Caco-2 (cell line): ENCODE results near the gene C10orf67. TPM values are rescaled to one million over a fixed set of nuclear protein-coding genes. Genes with fewer than 3 reads are reported as not detected.

Experiments used
- BruUV-seq: library from RNA; stranded (reverse); fragments of 400-500 nt; replicated peaks from 2 replicates; lab custom pipeline; 2021; lab: Mats Ljungman, UMichigan
- CTCF ChIA-PET: fragments of 300-600 bp; sonication (Branson Sonifier 250); formaldehyde crosslinking; loops from one replicate; lab custom pipeline; 2022; ENCODE audit warnings: antibody characterized with exemption; lab: Charles Lee
- POLR2A ChIA-PET: fragments of 300-600 bp; sonication (Branson Sonifier 250); formaldehyde crosslinking; loops from one replicate; lab custom pipeline; 2022; ENCODE audit warnings: antibody characterized with exemption; lab: Charles Lee
- DNase-seq, 2 experiments: peaks; one replicate each; pipeline versions ENCODE4 v3.0.0 to v3.0.0-alpha.2; 2020 to 2022
- H3K27me3 ChIP-seq: replicated peaks from 2 replicates; pipeline ENCODE4 v1.6.0; 2011; ENCODE audit warnings: low read length; ENCODE audit not compliant: control insufficient read depth, insufficient read depth
- H3K36me3 ChIP-seq: 2 replicates; pipeline ENCODE4 v1.5.1; 2011; ENCODE audit warnings: low read length; ENCODE audit not compliant: control insufficient read depth, insufficient read depth
- H3K4me1 ChIP-seq: fragments of 250-450 bp; sonication (Bioruptor Pico); 2 replicates; pipeline ENCODE4 v1.5.1; 2020; ENCODE audit warnings: mild to moderate bottlenecking
- H3K4me3 ChIP-seq: 2 replicates; pipeline ENCODE4 v1.5.1; 2011; ENCODE audit warnings: low read depth, mild to moderate bottlenecking, control low read depth, low read length
- H3K9me3 ChIP-seq: fragments of 250-450 bp; sonication (Bioruptor Pico); 2 replicates; pipeline ENCODE4 v1.5.1; 2020; ENCODE audit warnings: mild to moderate bottlenecking, moderate library complexity
- H3K27ac Mint-ChIP-seq: one replicate; pipeline ENCODE4 v1.8.0; 2022; ENCODE audit warnings: mixed read lengths; ENCODE audit not compliant: unreplicated experiment
- H3K27me3 Mint-ChIP-seq: one replicate; pipeline ENCODE4 v1.8.0; 2022; ENCODE audit warnings: mixed read lengths; ENCODE audit not compliant: insufficient read depth, unreplicated experiment
- H3K36me3 Mint-ChIP-seq: one replicate; pipeline ENCODE4 v1.8.0; 2022; ENCODE audit warnings: mild to moderate bottlenecking, mixed read lengths; ENCODE audit not compliant: insufficient read depth, unreplicated experiment
- H3K4me1 Mint-ChIP-seq: one replicate; pipeline ENCODE4 v1.8.0; 2022; ENCODE audit warnings: low read depth, mixed read lengths; ENCODE audit not compliant: unreplicated experiment
- H3K4me3 Mint-ChIP-seq: one replicate; pipeline ENCODE4 v1.8.0; 2022; ENCODE audit warnings: mild to moderate bottlenecking, moderate library complexity, mixed read lengths; ENCODE audit not compliant: unreplicated experiment
- H3K9me3 Mint-ChIP-seq: one replicate; pipeline ENCODE4 v1.8.0; 2022; ENCODE audit warnings: mixed read lengths; ENCODE audit not compliant: unreplicated experiment
- CTCF ChIP-seq, 2 experiments: fragments of 200-600 bp in 1 of 2; IDR thresholded peaks; 1 replicate in 1 of 2; 2 replicates in 1 of 2; pipeline versions ENCODE4 v1.5.1 to v1.8.0; 2011 to 2022; ENCODE audit warnings: antibody characterized with exemption in 1 of 2, control low read depth in 1 of 2, inconsistent platforms in 1 of 2, low read depth in 1 of 2, low read length in 1 of 2, mild to moderate bottlenecking in 1 of 2, moderate library complexity in 1 of 2; ENCODE audit not compliant: insufficient read depth in 1 of 2, severe bottlenecking in 1 of 2, unreplicated experiment in 1 of 2
- intact Hi-C: fragments of 100-400 bp; cut with micrococcal nuclease; formaldehyde crosslinking; loops from one replicate; pipeline ENCODE4 v1.10.0; 2022; ENCODE audit not compliant: unreplicated experiment
- total RNA-seq: library from RNA; stranded (reverse); gene quantifications from 2 replicates; pipeline ENCODE4 v1.2.3, GENCODE V29; 2022

C10orf67 gene
- total RNA-seq, 1 experiment from 2014 or later, result not detected

- ChIA-PET POLR2A (interaction anchor here (0.5 kb wide), 1 partner anchor 19 kb away, joined by 11 read pairs; no protein-coding TSS in a partner anchor), CTCF (no interaction called here)
- H3K27me3 Mint-ChIP-seq, result peaks cover 2% of the 10 kb centered on the region
- Histone ChIP-seq H3K4me1 (no peaks in the 10 kb centered on the region), H3K9me3 (no peaks in the 10 kb centered on the region), H3K4me3 (no peak overlapping the region), H3K36me3 (no peaks in the 10 kb centered on the region), H3K27me3 (no peaks in the 10 kb centered on the region)
- H3K27ac Mint-ChIP-seq, result no peak overlapping the region
- no peak for TF ChIP-seq CTCF (IDR thresholded peaks at IDR 0.05; ENCODE audit: insufficient read depth in 1 of 2, low read depth in 1 of 2, low read length in 1 of 2, severe bottlenecking in 1 of 2, unreplicated experiment in 1 of 2)
- H3K4me1 Mint-ChIP-seq, result no peaks in the 10 kb centered on the region
- BruUV-seq, result no TSS peak
- no peaks in the 10 kb centered on the region for H3K36me3 Mint-ChIP-seq
- H3K9me3 Mint-ChIP-seq, result peaks cover 3% of the 10 kb centered on the region
- DNase-seq, result no peak
- intact Hi-C loops, result no loop called here
- H3K4me3 Mint-ChIP-seq, result no peak overlapping the region
These were observed 41.5 kb upstream of the C10orf67 start for GRCh38 chr10:23386052-23386451.

DNA sequence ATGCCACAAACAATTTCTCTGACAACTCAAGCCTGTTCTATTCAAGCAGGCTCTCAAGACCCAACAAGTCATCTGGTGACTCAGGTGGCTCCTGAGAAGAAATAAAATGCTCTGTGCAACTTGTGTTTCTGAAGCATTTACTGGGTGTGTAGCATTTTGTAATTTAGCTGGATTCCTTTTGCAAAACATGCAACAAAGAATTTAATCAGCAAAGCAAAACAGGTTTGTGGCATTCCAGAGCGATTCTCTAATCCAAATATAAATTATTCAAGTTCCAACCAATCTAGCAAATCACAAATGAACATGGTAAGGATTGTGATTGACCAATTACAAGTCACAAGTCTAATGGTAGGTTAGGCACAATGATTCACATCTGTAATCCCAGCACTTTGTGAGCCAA lies 39.8 kb upstream of the C10orf67 start:
- no peak for TF ChIP-seq CTCF (IDR thresholded peaks at IDR 0.05; ENCODE audit: insufficient read depth in 1 of 2, low read depth in 1 of 2, low read length in 1 of 2, severe bottlenecking in 1 of 2, unreplicated experiment in 1 of 2)
- H3K9me3 ChIP-seq, result no peaks in the 10 kb centered on the region
- no peaks in the 10 kb centered on the region for H3K36me3 ChIP-seq
- CTCF ChIA-PET, result no interaction called here
- H3K4me3 ChIP-seq, result no peak overlapping the region
- H3K27me3 ChIP-seq, result no peaks in the 10 kb centered on the region
- POLR2A ChIA-PET, result no interaction called here
- H3K4me3 Mint-ChIP-seq, result no peak overlapping the region
- peaks cover 12% of the 10 kb centered on the region for H3K9me3 Mint-ChIP-seq
- no peak for DNase-seq
- H3K36me3 Mint-ChIP-seq, result no peaks in the 10 kb centered on the region
- no peaks in the 10 kb centered on the region for H3K4me1 ChIP-seq
- no peaks in the 10 kb centered on the region for H3K4me1 Mint-ChIP-seq
- no peak overlapping the region for H3K27ac Mint-ChIP-seq
- BruUV-seq, result no TSS peak
- peaks cover 7% of the 10 kb centered on the region for H3K27me3 Mint-ChIP-seq
- intact Hi-C loops, result no loop called here

- no peak overlapping the region for H3K4me3 Mint-ChIP-seq
- intact Hi-C loops, result no loop called here
- Histone ChIP-seq H3K4me1 (no peaks in the 10 kb centered on the region), H3K36me3 (no peaks in the 10 kb centered on the region), H3K4me3 (no peak overlapping the region), H3K9me3 (no peaks in the 10 kb centered on the region), H3K27me3 (no peaks in the 10 kb centered on the region)
- BruUV-seq, result no TSS peak
- CTCF ChIA-PET, result no interaction called here
- H3K27ac Mint-ChIP-seq, result no peak overlapping the region
- POLR2A ChIA-PET, result no interaction called here
- H3K9me3 Mint-ChIP-seq, result peaks cover 12% of the 10 kb centered on the region
- no peak for TF ChIP-seq CTCF (IDR thresholded peaks at IDR 0.05; ENCODE audit: insufficient read depth in 1 of 2, low read depth in 1 of 2, low read length in 1 of 2, severe bottlenecking in 1 of 2, unreplicated experiment in 1 of 2)
- DNase-seq, result no peak
- no peaks in the 10 kb centered on the region for H3K4me1 Mint-ChIP-seq
- peaks cover 7% of the 10 kb centered on the region for H3K27me3 Mint-ChIP-seq
- no peaks in the 10 kb centered on the region for H3K36me3 Mint-ChIP-seq
These were observed 39.0 kb upstream of the C10orf67 start for GRCh38 chr10:23383637-23384036.
